ENCODE data around the gene ZNF628.
A peak's percentile ranks its signal among the peaks of the same experiment; 100 is the strongest.

Gene ZNF628

GRCh38 chr19:55451163-55451964, 25.1 kb upstream of the ZNF628 start:
- DNase-seq = no peak

GRCh38 chr19:55451965-55452748, 24.3 kb upstream of the ZNF628 start:
- DNase-seq = peak; percentile 28

GRCh38 chr19:55452749-55453346, 23.6 kb upstream of the ZNF628 start:
- DNase-seq = peak; percentile 93

- no peak for DNase-seq
Measured at GRCh38 chr19:55453511-55454260, 22.7 kb upstream of the ZNF628 start.

GRCh38 chr19:55454787-55455243, 21.6 kb upstream of the ZNF628 start:
- DNase-seq = peak; percentile 19

GRCh38 chr19:55455576-55456235, 20.7 kb upstream of the ZNF628 start:
- no peak for DNase-seq

- no peak for DNase-seq
Measured at GRCh38 chr19:55456347-55456746, 20.1 kb upstream of the ZNF628 start.

GRCh38 chr19:55457683-55458457, 18.5 kb upstream of the ZNF628 start:
- DNase-seq = no peak

- no peak for DNase-seq
Measured at GRCh38 chr19:55459551-55459949, 16.9 kb upstream of the ZNF628 start.

- DNase-seq = no peak
Measured at GRCh38 chr19:55459950-55460657, 16.3 kb upstream of the ZNF628 start.

GRCh38 chr19:55460670-55461258, 15.7 kb upstream of the ZNF628 start:
- peak; percentile 18 for DNase-seq

GRCh38 chr19:55461259-55461973, 15.0 kb upstream of the ZNF628 start, which contains the start of gene ISOC2:
TSS of gene ISOC2 (minus strand) at chr19:55461642. CDS start at chr19:55456486, 5,156 bp downstream.
- peak; percentile 99 for DNase-seq

GRCh38 chr19:55461974-55462626, 14.3 kb upstream of the ZNF628 start:
- DNase-seq = no peak

- no peak for DNase-seq
Measured at GRCh38 chr19:55462722-55463121, 13.7 kb upstream of the ZNF628 start.

GRCh38 chr19:55463583-55464031, 12.8 kb upstream of the ZNF628 start:
- no peak for DNase-seq

GRCh38 chr19:55464039-55464661, 12.3 kb upstream of the ZNF628 start:
- no peak for DNase-seq

GRCh38 chr19:55464662-55465054, 11.8 kb upstream of the ZNF628 start, which contains the start of gene C19orf85:
TSS of gene C19orf85 (minus strand) at chr19:55464751. CDS start at chr19:55464554, 197 bp downstream.
- DNase-seq = no peak

All from NCI-H1105 treated with DMSO at 0.1 percent for 48 hours (cell line).